ENCODE data around the gene TMX1.

GRCh38 chr14:51269634-51270033, 29.6 kb downstream of the TMX1 start:
- TF ChIP-seq CTCF (conservative IDR thresholded peaks at IDR 0.05; ENCODE audit: low read depth in 2 of 2) = no peak
- no peak for TF ChIP-seq POLR2AphosphoS5 (IDR thresholded peaks at IDR 0.05; ENCODE audit: low read depth)
- TF ChIP-seq ETS1 (IDR thresholded peaks at IDR 0.05) = no peak
- TF ChIP-seq EZH2phosphoT487 (IDR thresholded peaks at IDR 0.05; ENCODE audit: unreplicated experiment) = no peak
- TF ChIP-seq EZH2 (IDR thresholded peaks at IDR 0.05; ENCODE audit: low read depth, unreplicated experiment) = no peak
- TF ChIP-seq REST (IDR thresholded peaks at IDR 0.05; ENCODE audit: unreplicated experiment) = no peak

All from GM23338 (cell line).